H1 (cell line): Measurements from ENCODE around the gene BCL2L12. TPM values are rescaled to one million over a fixed set of nuclear protein-coding genes. Genes with fewer than 3 reads are reported as not detected.

Experiments
- CTCF ChIA-PET: fragments of 300-600 bp; sonication (Branson Sonifier 250); formaldehyde crosslinking; loops from one replicate; lab custom pipeline; 2021; ENCODE audit not compliant: partially characterized antibody; lab: Charles Lee
- POLR2A ChIA-PET: fragments of 300-600 bp; sonication (Branson Sonifier 250); formaldehyde crosslinking; loops from one replicate; lab custom pipeline; 2021; ENCODE audit warnings: inconsistent platforms; ENCODE audit not compliant: partially characterized antibody; lab: Charles Lee
- DNase-seq, 2 experiments: peaks; one replicate each; pipeline versions ENCODE4 v3.0.0 to v3.0.0-alpha.2; 2010 to 2022; ENCODE audit warnings: low spot score in 2 of 2, low read depth in 1 of 2, mixed read lengths in 1 of 2
- FAIRE-seq: peaks from 2 replicates; lab custom pipeline; 2011; peaks lifted over from hg19 to GRCh38; lab: Jason Lieb, UNC
- H2AFZ ChIP-seq: 2 replicates; pipeline ENCODE4 v1.8.1; 2012; ENCODE audit warnings: low read length, inconsistent platforms
- H2AK5ac ChIP-seq: 2 replicates; pipeline ENCODE4 v1.6.1; 2013; ENCODE audit warnings: low read depth, low read length
- H2BK120ac ChIP-seq: replicated peaks from 2 replicates; pipeline ENCODE3; 2013; ENCODE audit warnings: low read depth, low read length, inconsistent platforms
- H2BK12ac ChIP-seq: 2 replicates; pipeline ENCODE4 v1.6.1; 2013; ENCODE audit warnings: low read depth, low read length
- H2BK15ac ChIP-seq: 2 replicates; pipeline ENCODE4 v1.6.1; 2013; ENCODE audit warnings: low read length
- H2BK20ac ChIP-seq: 2 replicates; pipeline ENCODE4 v1.6.1; 2013; ENCODE audit warnings: low read length
- H2BK5ac ChIP-seq: 2 replicates; pipeline ENCODE4 v1.6.1; 2013; ENCODE audit warnings: low read depth, low read length
- H3K14ac ChIP-seq: 2 replicates; pipeline ENCODE4 v1.6.1; 2013; ENCODE audit warnings: inconsistent platforms; ENCODE audit not compliant: insufficient read length
- H3K18ac ChIP-seq: 2 replicates; pipeline ENCODE4 v1.6.1; 2013; ENCODE audit warnings: low read length; ENCODE audit errors: extremely low read depth
- H3K23ac ChIP-seq: 2 replicates; pipeline ENCODE4 v1.6.1; 2013; ENCODE audit warnings: inconsistent platforms; ENCODE audit not compliant: insufficient read length
- H3K23me2 ChIP-seq: 2 replicates; pipeline ENCODE4 v1.6.1; 2013; ENCODE audit warnings: low read depth, low read length
- H3K27ac ChIP-seq: 2 replicates; pipeline ENCODE4 v1.6.1; 2011; ENCODE audit warnings: low read depth, low read length, inconsistent platforms
- H3K27me3 ChIP-seq, 4 experiments: replicated peaks in 1 of 4; 1 replicate in 1 of 4; 2 replicates in 3 of 4; pipeline versions ENCODE4 v1.6.1 to v1.8.1; 2011 to 2013; ENCODE audit warnings: low read length in 3 of 4, mild to moderate bottlenecking in 3 of 4, inconsistent platforms in 2 of 4, mixed read lengths in 2 of 4, moderate library complexity in 1 of 4; ENCODE audit not compliant: control insufficient read depth in 3 of 4, insufficient read depth in 3 of 4; ENCODE audit errors: extremely low read depth in 1 of 4
- H3K36me3 ChIP-seq, 4 experiments: 2 replicates each; pipeline versions ENCODE4 v1.6.1 to v1.8.1; 2011 to 2013; ENCODE audit warnings: mild to moderate bottlenecking in 4 of 4, low read length in 3 of 4, moderate library complexity in 2 of 4, control low read depth in 1 of 4, inconsistent platforms in 1 of 4; ENCODE audit not compliant: insufficient read depth in 4 of 4, control insufficient read depth in 2 of 4
- H3K4ac ChIP-seq: replicated peaks from 2 replicates; pipeline ENCODE3; 2013; ENCODE audit warnings: low read length, low read depth, mixed read lengths, inconsistent platforms; ENCODE audit not compliant: insufficient read length
- H3K4me1 ChIP-seq, 4 experiments: replicated peaks in 1 of 4; 1 replicate in 1 of 4; 2 replicates in 3 of 4; pipeline versions ENCODE4 v1.6.1 to v1.8.1; 2011 to 2013; ENCODE audit warnings: low read length in 3 of 4, inconsistent platforms in 2 of 4, mixed read lengths in 1 of 4; ENCODE audit not compliant: insufficient read depth in 4 of 4, control insufficient read depth in 3 of 4
- H3K4me2 ChIP-seq, 2 experiments: 2 replicates each; pipeline versions ENCODE4 v1.6.1 to v1.8.1; 2011 to 2013; ENCODE audit warnings: low read depth in 2 of 2, low read length in 2 of 2, control low read depth in 1 of 2, inconsistent platforms in 1 of 2, mild to moderate bottlenecking in 1 of 2; ENCODE audit not compliant: insufficient read depth in 1 of 2
- H3K4me3 ChIP-seq, 4 experiments: fragments of 200-600, 300-600 bp in 1 of 4; sonication (generic), shearing (Covaris generic), sonication (Bioruptor Twin) in 1 of 4; 2 replicates each; pipeline versions ENCODE4 v1.5.1 to v1.8.1; 2011 to 2016; ENCODE audit warnings: low read length in 4 of 4, low read depth in 3 of 4, control low read depth in 2 of 4, inconsistent platforms in 2 of 4, mild to moderate bottlenecking in 2 of 4, mixed read lengths in 1 of 4, moderate library complexity in 1 of 4; ENCODE audit not compliant: insufficient read depth in 2 of 4; ENCODE audit errors: extremely low read depth in 1 of 4
- H3K56ac ChIP-seq: replicated peaks from 2 replicates; pipeline ENCODE3; 2013; ENCODE audit warnings: low read depth, mild to moderate bottlenecking, mixed read lengths, low read length, inconsistent platforms; ENCODE audit not compliant: insufficient read length
- H3K79me1 ChIP-seq: 2 replicates; pipeline ENCODE4 v1.6.1; 2013; ENCODE audit warnings: low read depth, low read length, control low read depth
- H3K79me2 ChIP-seq, 2 experiments: 2 replicates each; pipeline versions ENCODE4 v1.6.1 to v1.8.1; 2012 to 2013; ENCODE audit warnings: low read length in 2 of 2, mild to moderate bottlenecking in 2 of 2, inconsistent platforms in 1 of 2; ENCODE audit not compliant: insufficient read depth in 2 of 2, control insufficient read depth in 1 of 2
- H3K9ac ChIP-seq, 4 experiments: replicated peaks in 1 of 4; 1 replicate in 1 of 4; 2 replicates in 3 of 4; pipeline versions ENCODE4 v1.6.1 to v1.8.1; 2011 to 2013; ENCODE audit warnings: low read depth in 3 of 4, low read length in 3 of 4, control low read depth in 2 of 4, mild to moderate bottlenecking in 2 of 4, moderate library complexity in 2 of 4, inconsistent platforms in 1 of 4; ENCODE audit errors: extremely low read depth in 1 of 4
- H3K9me3 ChIP-seq, 2 experiments: 2 replicates each; pipeline versions ENCODE4 v1.6.1 to v1.8.1; 2012 to 2013; ENCODE audit warnings: mild to moderate bottlenecking in 2 of 2, moderate library complexity in 2 of 2, control low read depth in 1 of 2, inconsistent platforms in 1 of 2, low read depth in 1 of 2, low read length in 1 of 2, mixed read lengths in 1 of 2; ENCODE audit not compliant: insufficient read depth in 2 of 2
- H4K20me1 ChIP-seq, 2 experiments: replicated peaks in 1 of 2; 2 replicates each; pipeline versions ENCODE3 to v1.8.1; 2011 to 2013; ENCODE audit warnings: inconsistent platforms in 2 of 2, low read length in 2 of 2, mild to moderate bottlenecking in 1 of 2; ENCODE audit not compliant: insufficient read depth in 2 of 2, control insufficient read depth in 1 of 2
- H4K5ac ChIP-seq: 2 replicates; pipeline ENCODE4 v1.6.1; 2013; ENCODE audit warnings: low read length, low read depth, mixed read lengths, inconsistent platforms; ENCODE audit not compliant: insufficient read length
- H4K8ac ChIP-seq: 2 replicates; pipeline ENCODE4 v1.8.0; 2013; ENCODE audit warnings: mild to moderate bottlenecking, moderate library complexity, low read length, inconsistent platforms; ENCODE audit not compliant: insufficient read depth; ENCODE audit errors: extremely low read depth
- H4K91ac ChIP-seq: replicated peaks from 2 replicates; pipeline ENCODE3; 2013; ENCODE audit warnings: low read length, mixed read lengths, inconsistent platforms; ENCODE audit not compliant: insufficient read length
- GTF2F1 ChIP-seq: IDR thresholded peaks from 2 replicates; pipeline ENCODE4 v1.6.1; 2012; ENCODE audit warnings: low read depth, low read length, improper control_type of control experiment, borderline replicate concordance
- MAFK ChIP-seq: IDR thresholded peaks from 2 replicates; pipeline ENCODE4 v1.6.1; 2012; ENCODE audit warnings: low read depth, mild to moderate bottlenecking, improper control_type of control experiment, low read length
- POLR2A ChIP-seq, 2 experiments: IDR thresholded peaks; 1 replicate in 1 of 2; 2 replicates in 1 of 2; pipeline ENCODE4 v1.6.1; 2011; ENCODE audit warnings: low read depth in 2 of 2, low read length in 2 of 2, mild to moderate bottlenecking in 2 of 2; ENCODE audit errors: control extremely low read depth in 1 of 2
- WGBS, 2 experiments: shearing (Covaris generic) in 1 of 2; methylation state at CpG; one replicate each; pipeline versions ENCODE4 v1.1.6 to v1.1.7; 2013 to 2015; ENCODE audit warnings: low lambda C conversion rate in 2 of 2, mixed read lengths in 2 of 2, inconsistent platforms in 1 of 2, low coverage in 1 of 2, missing lambda C conversion rate in 1 of 2; ENCODE audit not compliant: insufficient replicate concordance in 2 of 2, insufficient coverage in 1 of 2, insufficient read length in 1 of 2; ENCODE audit errors: extremely low coverage in 1 of 2, missing lambda C conversion rate in 1 of 2; 5-methylcytosine and 5-hydroxymethylcytosine counted together
- polyA plus RNA-seq, 7 experiments: library from polyadenylated mRNA; depleted of rRNA in 3 of 7; stranded (reverse) in 5 of 7; unstranded in 2 of 7; fragments of >200 nt in 5 of 7; fragments of 200-250 nt in 2 of 7; gene quantifications; 1 replicate in 5 of 7; 2 replicates in 1 of 7; 4 replicates in 1 of 7; pipeline versions ENCODE4 v1.2.1 to v1.2.3, GENCODE V29; 2011 to 2013; ENCODE audit warnings: missing spikeins in 2 of 7, mixed read lengths in 2 of 7
- total RNA-seq: library from RNA; stranded (reverse); fragmentation: NEBNext Ultra II Directional; extraction: Animal tissue kit (Norgen Biotek cat#: 25700); gene quantifications from 2 replicates; pipeline ENCODE4 v1.2.1, GENCODE V29; 2021

The BCL2L12 gene
- total and polyA plus RNA-seq, 2 of the 8 experiments (the other 6 are each of a cell fraction or from before 2014, with no cell fraction given), result 126 to 209 TPM

- Histone ChIP-seq H3K27me3 (no peaks in the 10 kb centered on the region), H3K14ac (no peak overlapping the region), H3K36me3 (peaks cover 26 to 53% (median 42%) of the 10 kb centered on the region in 4 experiments), H2BK5ac (no peak overlapping the region), H4K20me1 (peaks cover 37 to 54% of the 10 kb centered on the region in 2 experiments), H3K23ac (no peak overlapping the region), H3K4me3 (no peak overlapping the region), H3K79me2 (peaks cover 17 to 54% of the 10 kb centered on the region in 2 experiments), H3K4me2 (no peak overlapping the region), H2AK5ac (no peak overlapping the region), H3K79me1 (peaks cover 16% of the 10 kb centered on the region), H2AFZ (no peak overlapping the region), H2BK20ac (no peak overlapping the region), H3K18ac (no peak overlapping the region), H2BK12ac (no peak overlapping the region), H3K56ac (no peak overlapping the region), H2BK15ac (no peak overlapping the region), H3K23me2 (peaks cover 4% of the 10 kb centered on the region), H3K9ac (no peak overlapping the region), H4K8ac (peak overlapping the region; percentile 69; the same call in 1 of the 2 replicates), H2BK120ac (no peak overlapping the region), H3K4ac (no peak overlapping the region), H3K27ac (no peak overlapping the region), H4K91ac (no peak overlapping the region), H4K5ac (no peak overlapping the region), H3K9me3 (no peaks in the 10 kb centered on the region), H3K4me1 (peaks cover 2 to 17% (median 12%) of the 10 kb centered on the region in 4 experiments)
- ChIA-PET CTCF (interaction anchor here (1.4 kb wide), 2 partner anchors 17 to 176 kb away, joined by 3 read pairs; partner anchors contain the start of genes BCL2L12 and IRF3), POLR2A (interaction anchor here (0.6 to 8.3 kb wide), 7 partner anchors 8 to 1278 kb away, joined by 3 to 168 read pairs (median 3); partner anchors contain the start of genes ADM5 and CPT1C)
- no peak for FAIRE-seq
- 97% methylated on average over 8 of the region's 8 CpGs; no CpG with 5 or more reads in 1 of the 2 experiments for WGBS, 2 experiments
- DNase-seq, result no peak
- TF ChIP-seq POLR2A (IDR thresholded peaks at IDR 0.05; ENCODE audit: control extremely low read depth in 1 of 2, low read depth in 2 of 2, low read length in 2 of 2) (peak in 1 of 2 experiments; percentile 42; a peak in 1 of 3 replicates), GTF2F1 (no peak), MAFK (no peak)
Observed at GRCh38 chr19:49682274-49682673, 16.5 kb downstream of the BCL2L12 start.
